ENCODE results near the gene STK4.

STK4 gene

GRCh38 chr20:44960103-44960852 lies 6.0 kb upstream of the STK4 start, which contains the start of gene TOMM34:
Gene TOMM34 (minus strand): TSS chr20:44960397. CDS start chr20:44960333, 64 bp downstream.
- peak; percentile 92 for DNase-seq (ENCODE audit: low read depth)
- TF ChIP-seq, protein P1, sequence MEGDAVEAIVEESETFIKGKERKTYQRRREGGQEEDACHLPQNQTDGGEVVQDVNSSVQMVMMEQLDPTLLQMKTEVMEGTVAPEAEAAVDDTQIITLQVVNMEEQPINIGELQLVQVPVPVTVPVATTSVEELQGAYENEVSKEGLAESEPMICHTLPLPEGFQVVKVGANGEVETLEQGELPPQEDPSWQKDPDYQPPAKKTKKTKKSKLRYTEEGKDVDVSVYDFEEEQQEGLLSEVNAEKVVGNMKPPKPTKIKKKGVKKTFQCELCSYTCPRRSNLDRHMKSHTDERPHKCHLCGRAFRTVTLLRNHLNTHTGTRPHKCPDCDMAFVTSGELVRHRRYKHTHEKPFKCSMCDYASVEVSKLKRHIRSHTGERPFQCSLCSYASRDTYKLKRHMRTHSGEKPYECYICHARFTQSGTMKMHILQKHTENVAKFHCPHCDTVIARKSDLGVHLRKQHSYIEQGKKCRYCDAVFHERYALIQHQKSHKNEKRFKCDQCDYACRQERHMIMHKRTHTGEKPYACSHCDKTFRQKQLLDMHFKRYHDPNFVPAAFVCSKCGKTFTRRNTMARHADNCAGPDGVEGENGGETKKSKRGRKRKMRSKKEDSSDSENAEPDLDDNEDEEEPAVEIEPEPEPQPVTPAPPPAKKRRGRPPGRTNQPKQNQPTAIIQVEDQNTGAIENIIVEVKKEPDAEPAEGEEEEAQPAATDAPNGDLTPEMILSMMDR (conservative IDR thresholded peaks at IDR 0.05; ENCODE audit: low read depth, low read length), result no peak
- H3K4me3 ChIP-seq (ENCODE audit: low read depth, low read length), result peak within 1 kb of the TSS; percentile 87

- no peak for DNase-seq (ENCODE audit: low read depth)
- TF ChIP-seq, protein P1 (conservative IDR thresholded peaks at IDR 0.05; ENCODE audit: low read depth, low read length), result no peak
- no peak overlapping the region for H3K4me3 ChIP-seq (ENCODE audit: low read depth, low read length)
These were observed 5.1 kb upstream of the STK4 start for GRCh38 chr20:44961011-44961869.

DNA sequence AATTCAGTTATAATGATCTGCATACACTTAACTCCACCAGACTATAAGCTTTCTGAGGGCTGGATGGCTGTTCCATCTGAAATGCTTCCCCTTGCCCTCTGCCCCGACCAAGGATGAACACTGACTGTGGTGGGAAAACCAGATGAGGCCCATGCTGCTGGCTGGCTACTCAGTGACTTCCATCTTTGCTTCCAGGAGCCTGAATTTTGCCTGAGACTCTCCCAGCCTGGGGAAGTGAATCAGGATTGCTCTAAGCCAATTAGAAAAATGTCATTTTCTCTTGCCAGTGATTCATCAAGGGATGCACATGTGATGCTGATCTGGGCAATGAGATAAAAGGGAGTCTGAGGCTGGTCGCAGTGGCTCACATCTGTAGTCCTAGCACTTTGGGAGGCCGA lies 4.4 kb upstream of the STK4 start:
- TF ChIP-seq, protein P1 (conservative IDR thresholded peaks at IDR 0.05; ENCODE audit: low read depth, low read length), result no peak
- no peak overlapping the region for H3K4me3 ChIP-seq (ENCODE audit: low read depth, low read length)
- peak; percentile 35 for DNase-seq (ENCODE audit: low read depth)

- no peak for DNase-seq (ENCODE audit: low read depth)
- H3K4me3 ChIP-seq (ENCODE audit: low read depth, low read length), result no peak overlapping the region
- TF ChIP-seq, protein P1 (conservative IDR thresholded peaks at IDR 0.05; ENCODE audit: low read depth, low read length), result no peak
These were observed 3.8 kb upstream of the STK4 start for GRCh38 chr20:44962483-44962882.

DNA sequence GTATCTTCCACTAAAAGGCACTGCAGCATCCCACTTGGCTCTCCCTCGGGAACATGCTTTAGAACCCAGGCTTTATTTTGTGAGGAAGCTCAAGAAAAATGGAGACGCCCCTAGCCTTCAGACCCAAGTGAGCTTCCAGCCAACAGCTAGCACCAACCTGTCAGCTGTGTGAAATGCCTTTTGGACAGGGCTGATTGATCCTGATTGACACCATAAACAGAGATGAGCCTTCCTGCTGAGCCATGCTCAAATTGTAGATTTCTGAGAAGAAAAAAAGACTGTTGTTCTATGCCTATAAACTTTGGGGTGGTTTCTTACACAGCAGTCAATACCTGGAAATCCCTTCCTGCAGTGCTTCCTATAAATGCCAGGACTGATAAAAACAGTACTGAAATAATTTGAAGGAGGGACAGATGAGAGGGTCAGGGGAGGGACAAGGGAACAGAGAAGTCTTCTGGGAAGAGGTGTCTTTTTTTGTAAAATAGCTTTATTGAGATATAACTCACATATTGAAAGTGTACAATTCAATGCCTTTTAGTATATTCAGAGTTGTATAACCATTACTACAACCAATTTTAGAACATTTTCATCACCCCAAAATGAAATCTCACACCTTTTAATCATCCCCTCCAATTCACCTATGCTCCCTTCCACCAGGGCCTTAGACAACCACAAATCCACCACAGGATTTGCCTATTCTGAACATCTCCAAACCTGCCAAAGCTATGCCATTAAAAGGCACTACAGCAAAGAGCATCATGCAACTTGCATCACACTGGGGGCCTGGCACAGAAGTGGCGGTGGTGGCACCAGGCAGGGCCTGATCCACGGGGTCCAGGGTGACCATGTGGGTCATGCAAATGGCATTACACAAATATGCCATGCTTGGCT lies 2.7 kb upstream of the STK4 start:
- no peak overlapping the region for H3K4me3 ChIP-seq (ENCODE audit: low read depth, low read length)
- TF ChIP-seq, protein P1 (conservative IDR thresholded peaks at IDR 0.05; ENCODE audit: low read depth, low read length), result no peak
- no peak for DNase-seq (ENCODE audit: low read depth)

- peak overlapping the region; percentile 90 for H3K4me3 ChIP-seq (ENCODE audit: low read depth, low read length)
- no peak for DNase-seq (ENCODE audit: low read depth)
- TF ChIP-seq, protein P1 (conservative IDR thresholded peaks at IDR 0.05; ENCODE audit: low read depth, low read length), result no peak
These were observed 672 bp upstream of the STK4 start for GRCh38 chr20:44965651-44966029.

Data from choroid plexus epithelial cell (primary cell).